ENCODE data around the gene TMCO2. TPM values are rescaled to one million over a fixed set of nuclear protein-coding genes. Genes with fewer than 3 reads are reported as not detected.

The TMCO2 gene
- total and polyA plus RNA-seq, 2 donors (not counting 1 experiment from before 2014, with no cell fraction given) = not detected

DNA sequence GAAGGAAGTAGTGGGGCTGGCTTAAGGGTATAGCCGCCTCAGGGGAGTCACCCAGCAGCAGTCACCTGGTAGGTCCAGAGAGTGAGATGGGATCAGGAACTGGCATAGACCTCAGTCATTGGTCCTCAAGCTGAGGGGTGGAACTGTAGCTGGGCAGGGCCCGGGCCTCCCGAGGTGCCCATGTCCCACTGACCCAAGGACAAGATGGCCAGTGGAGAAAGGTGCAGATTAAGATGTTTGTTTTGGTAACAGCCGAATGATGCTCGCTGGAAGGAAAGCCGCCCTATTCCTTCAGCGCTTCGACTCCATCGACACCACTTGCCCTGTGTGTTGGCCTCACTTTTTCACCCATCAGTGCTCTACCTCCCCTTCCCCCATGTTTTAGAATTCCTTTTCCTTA is 52.9 kb downstream of the TMCO2 start:
- Mint-ChIP-seq H3K4me3 (no peak overlapping the region), H3K9me3 (ENCODE audit: insufficient read depth) (no peaks in the 10 kb centered on the region), H3K27me3 (no peaks in the 10 kb centered on the region), H3K27ac (no peak overlapping the region), H3K4me1 (no peaks in the 10 kb centered on the region)
- no peak overlapping the region for H3K9ac ChIP-seq (ENCODE audit: low read length)
- POLR2A ChIA-PET = no interaction called here
- H2AFZ ChIP-seq (ENCODE audit: insufficient read depth, low read depth, low read length, poor library complexity, severe bottlenecking) = no peak overlapping the region
- H3K27me3 ChIP-seq (replicated peaks in 1 of 4; ENCODE audit: control extremely low read depth in 1 of 4, control insufficient read depth in 3 of 4, insufficient read depth in 4 of 4, low read length in 3 of 4) = no peaks in the 10 kb centered on the region
- CTCF ChIA-PET = no interaction called here
- ATAC-seq (ENCODE audit: low read depth) (no peak), DNase-seq (no peak)
- H3K79me2 ChIP-seq (ENCODE audit: control insufficient read depth, insufficient read depth, low read length) = no peaks in the 10 kb centered on the region
- WGBS (ENCODE audit: insufficient coverage) = 94% methylated on average over 7 of the region's 9 CpGs
- no peak overlapping the region for H3K4me2 ChIP-seq (replicated peaks; ENCODE audit: low read depth, low read length, poor library complexity, severe bottlenecking)
- TF ChIP-seq, protein P1, sequence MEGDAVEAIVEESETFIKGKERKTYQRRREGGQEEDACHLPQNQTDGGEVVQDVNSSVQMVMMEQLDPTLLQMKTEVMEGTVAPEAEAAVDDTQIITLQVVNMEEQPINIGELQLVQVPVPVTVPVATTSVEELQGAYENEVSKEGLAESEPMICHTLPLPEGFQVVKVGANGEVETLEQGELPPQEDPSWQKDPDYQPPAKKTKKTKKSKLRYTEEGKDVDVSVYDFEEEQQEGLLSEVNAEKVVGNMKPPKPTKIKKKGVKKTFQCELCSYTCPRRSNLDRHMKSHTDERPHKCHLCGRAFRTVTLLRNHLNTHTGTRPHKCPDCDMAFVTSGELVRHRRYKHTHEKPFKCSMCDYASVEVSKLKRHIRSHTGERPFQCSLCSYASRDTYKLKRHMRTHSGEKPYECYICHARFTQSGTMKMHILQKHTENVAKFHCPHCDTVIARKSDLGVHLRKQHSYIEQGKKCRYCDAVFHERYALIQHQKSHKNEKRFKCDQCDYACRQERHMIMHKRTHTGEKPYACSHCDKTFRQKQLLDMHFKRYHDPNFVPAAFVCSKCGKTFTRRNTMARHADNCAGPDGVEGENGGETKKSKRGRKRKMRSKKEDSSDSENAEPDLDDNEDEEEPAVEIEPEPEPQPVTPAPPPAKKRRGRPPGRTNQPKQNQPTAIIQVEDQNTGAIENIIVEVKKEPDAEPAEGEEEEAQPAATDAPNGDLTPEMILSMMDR (IDR thresholded peaks at IDR 0.05) = no peak
- TF ChIP-seq EZH2 (IDR thresholded peaks at IDR 0.05; ENCODE audit: borderline replicate concordance, insufficient read depth, low read depth, low read length, poor library complexity, severe bottlenecking) = no peak
- no peaks in the 10 kb centered on the region for H3K4me1 ChIP-seq (ENCODE audit: control insufficient read depth in 2 of 2, insufficient read depth in 2 of 2, low read length in 2 of 2)
- intact Hi-C loops (cut with micrococcal nuclease) = no loop called here
- no peak overlapping the region for H3K27ac ChIP-seq (ENCODE audit: low read length in 2 of 2)
- H4K20me1 ChIP-seq (ENCODE audit: control insufficient read depth, insufficient read depth, low read length, poor library complexity, severe bottlenecking) = no peaks in the 10 kb centered on the region
- no peak overlapping the region for H3K4me3 ChIP-seq (ENCODE audit: control extremely low read depth in 1 of 5, extremely low read depth in 1 of 5, insufficient read depth in 1 of 5, low read depth in 2 of 5, low read length in 4 of 5)
- H3K36me3 ChIP-seq (replicated peaks in 1 of 2; ENCODE audit: control extremely low read depth in 1 of 2, control insufficient read depth in 1 of 2, extremely low read depth in 1 of 2, insufficient read depth in 2 of 2, low read length in 1 of 2) = no peaks in the 10 kb centered on the region
- no peaks in the 10 kb centered on the region for H3K9me3 ChIP-seq (ENCODE audit: control extremely low read depth in 1 of 3, control insufficient read depth in 2 of 3, insufficient read depth in 1 of 3, low read length in 2 of 3)

DNA sequence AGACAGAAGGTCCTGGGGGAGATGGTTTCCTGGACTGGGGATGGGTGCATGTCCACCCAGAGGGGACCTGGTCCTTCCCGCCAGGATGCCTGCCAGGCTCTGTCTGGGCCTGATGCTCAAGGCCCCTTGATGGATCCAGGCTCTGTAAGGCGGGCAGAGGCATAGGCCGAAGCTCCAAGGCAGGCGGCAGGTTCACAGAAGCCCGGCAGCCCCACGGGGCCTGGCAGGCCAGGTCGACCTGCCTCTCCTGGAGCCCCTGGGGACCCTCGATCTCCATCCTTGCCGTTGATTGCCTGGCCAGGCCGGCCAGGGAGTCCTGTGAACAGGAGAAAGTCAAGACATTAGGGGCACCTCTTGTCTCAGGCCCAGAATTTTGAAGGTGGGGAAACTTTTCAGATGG is 53.3 kb downstream of the TMCO2 start:
- Histone ChIP-seq H3K27ac (ENCODE audit: low read length in 2 of 2) (no peak overlapping the region), H2AFZ (ENCODE audit: insufficient read depth, low read depth, low read length, poor library complexity, severe bottlenecking) (no peak overlapping the region), H3K4me1 (ENCODE audit: control insufficient read depth in 2 of 2, insufficient read depth in 2 of 2, low read length in 2 of 2) (no peaks in the 10 kb centered on the region), H3K27me3 (replicated peaks in 1 of 4; ENCODE audit: control extremely low read depth in 1 of 4, control insufficient read depth in 3 of 4, insufficient read depth in 4 of 4, low read length in 3 of 4) (no peaks in the 10 kb centered on the region), H3K9ac (ENCODE audit: low read length) (no peak overlapping the region), H3K9me3 (ENCODE audit: control extremely low read depth in 1 of 3, control insufficient read depth in 2 of 3, insufficient read depth in 1 of 3, low read length in 2 of 3) (no peaks in the 10 kb centered on the region), H3K4me3 (ENCODE audit: control extremely low read depth in 1 of 5, extremely low read depth in 1 of 5, insufficient read depth in 1 of 5, low read depth in 2 of 5, low read length in 4 of 5) (no peak overlapping the region), H3K36me3 (replicated peaks in 1 of 2; ENCODE audit: control extremely low read depth in 1 of 2, control insufficient read depth in 1 of 2, extremely low read depth in 1 of 2, insufficient read depth in 2 of 2, low read length in 1 of 2) (no peaks in the 10 kb centered on the region), H4K20me1 (ENCODE audit: control insufficient read depth, insufficient read depth, low read length, poor library complexity, severe bottlenecking) (no peaks in the 10 kb centered on the region), H3K4me2 (replicated peaks; ENCODE audit: low read depth, low read length, poor library complexity, severe bottlenecking) (no peak overlapping the region), H3K79me2 (ENCODE audit: control insufficient read depth, insufficient read depth, low read length) (no peaks in the 10 kb centered on the region)
- H3K27ac Mint-ChIP-seq = no peak overlapping the region
- no peaks in the 10 kb centered on the region for H3K27me3 Mint-ChIP-seq
- H3K4me3 Mint-ChIP-seq = no peak overlapping the region
- TF ChIP-seq, protein P1 (IDR thresholded peaks at IDR 0.05) = no peak
- no peak for TF ChIP-seq EZH2 (IDR thresholded peaks at IDR 0.05; ENCODE audit: borderline replicate concordance, insufficient read depth, low read depth, low read length, poor library complexity, severe bottlenecking)
- intact Hi-C loops (cut with micrococcal nuclease) = no loop called here
- 95% methylated on average over 8 of the region's 10 CpGs for WGBS (ENCODE audit: insufficient coverage)
- no peaks in the 10 kb centered on the region for H3K4me1 Mint-ChIP-seq
- ChIA-PET POLR2A (no interaction called here), CTCF (no interaction called here)
- ATAC-seq (ENCODE audit: low read depth) (no peak), DNase-seq (no peak)
- no peaks in the 10 kb centered on the region for H3K9me3 Mint-ChIP-seq (ENCODE audit: insufficient read depth)

Other genes starting within 250 kb of the TMCO2 start
- 195 and 203 TPM in 2 replicates for gene CAP1, start 207.2 kb upstream of the TMCO2 start, total RNA-seq
- gene CAP1, start 207.2 kb upstream of the TMCO2 start, polyA plus RNA-seq = 146 and 175 TPM in 2 replicates
- 32.1 and 38.2 TPM in 2 replicates for gene PPT1, start 150.7 kb upstream of the TMCO2 start, total RNA-seq
- gene PPT1, start 150.7 kb upstream of the TMCO2 start, polyA plus RNA-seq = 6.0 and 10.4 TPM in 2 replicates
- gene RLF, start 86.5 kb upstream of the TMCO2 start, total RNA-seq = 21.4 and 21.9 TPM in 2 replicates
- 7.8 and 13.8 TPM in 2 replicates for gene RLF, start 86.5 kb upstream of the TMCO2 start, polyA plus RNA-seq
- gene ZMPSTE24, start 10.3 kb downstream of the TMCO2 start, total RNA-seq = 14.0 and 18.5 TPM in 2 replicates
- 3.5 and 6.4 TPM in 2 replicates for gene ZMPSTE24, start 10.3 kb downstream of the TMCO2 start, polyA plus RNA-seq
- 14.8 and 14.9 TPM in 2 replicates for gene COL9A2, start 69.3 kb downstream of the TMCO2 start, total RNA-seq
- gene COL9A2, start 69.3 kb downstream of the TMCO2 start, polyA plus RNA-seq = 29.6 and 30.6 TPM in 2 replicates
- 300 and 305 TPM in 2 replicates for gene SMAP2, start 125.8 kb downstream of the TMCO2 start, total RNA-seq
- 267 and 275 TPM in 2 replicates for gene SMAP2, start 125.8 kb downstream of the TMCO2 start, polyA plus RNA-seq
- 10.8 and 11.8 TPM in 2 replicates for gene ZFP69B, start 202.5 kb downstream of the TMCO2 start, total RNA-seq
- 0.88 and 1.0 TPM in 2 replicates for gene ZFP69B, start 202.5 kb downstream of the TMCO2 start, polyA plus RNA-seq
- gene ZFP69, start 229.4 kb downstream of the TMCO2 start, total RNA-seq = 7.5 TPM in 2 replicates
- 2.2 and 2.9 TPM in 2 replicates for gene ZFP69, start 229.4 kb downstream of the TMCO2 start, polyA plus RNA-seq